GM13977 (cell line): ENCODE results near the gene TRMT61A.
A peak's percentile ranks its signal among the peaks of the same experiment; 100 is the strongest.

Experiments
- DNase-seq: peaks from one replicate; pipeline ENCODE4 v3.0.0; 2012; ENCODE audit warnings: low spot score
- CTCF ChIP-seq: IDR thresholded peaks from 2 replicates; pipeline ENCODE4 v1.5.1; 2012; ENCODE audit warnings: mild to moderate bottlenecking, control low read depth; ENCODE audit not compliant: insufficient read depth; ENCODE audit errors: extremely low read depth, missing control alignments
- in situ Hi-C: fragments of 300-500 bp; cut with MboI; formaldehyde crosslinking; loops from one replicate; pipeline ENCODE4 v1.12.0; 2022; ENCODE audit warnings: low sequenced_read_pairs, low pct_unique_long_range_greater_than_20kb, mixed read lengths, inconsistent platforms; ENCODE audit not compliant: unreplicated experiment

The TRMT61A gene

GRCh38 chr14:103512701-103513611 lies 16.0 kb upstream of the TRMT61A start:
- peak; percentile 13 for DNase-seq
- in situ Hi-C loops: no loop called here
- no peak for TF ChIP-seq CTCF

GRCh38 chr14:103514596-103515421 lies 14.2 kb upstream of the TRMT61A start:
- in situ Hi-C loops: no loop called here
- no peak for TF ChIP-seq CTCF
- DNase-seq: no peak

- in situ Hi-C loops: no loop called here
- DNase-seq: no peak
- TF ChIP-seq CTCF: no peak
Measured at GRCh38 chr14:103516426-103517173, 12.4 kb upstream of the TRMT61A start.

GRCh38 chr14:103517174-103517566 lies 11.8 kb upstream of the TRMT61A start:
- no peak for TF ChIP-seq CTCF
- in situ Hi-C loops: no loop called here
- no peak for DNase-seq

GRCh38 chr14:103517721-103518421 lies 11.1 kb upstream of the TRMT61A start:
- no peak for TF ChIP-seq CTCF
- in situ Hi-C loops: no loop called here
- DNase-seq: no peak

- DNase-seq: peak; percentile 89
- TF ChIP-seq CTCF: peak; percentile 93
- in situ Hi-C loops: no loop called here
Measured at GRCh38 chr14:103518422-103519042, 10.5 kb upstream of the TRMT61A start.
